NCI-H82 treated with DMSO at 0.1 percent for 48 hours (cell line): ENCODE data around the gene KIF14.

ENCODE experiments used
- DNase-seq: peaks from one replicate; lab custom pipeline; 2025; ENCODE audit not compliant: unreplicated experiment; lab: John Stamatoyannopoulos, UW

The KIF14 gene, protein sequence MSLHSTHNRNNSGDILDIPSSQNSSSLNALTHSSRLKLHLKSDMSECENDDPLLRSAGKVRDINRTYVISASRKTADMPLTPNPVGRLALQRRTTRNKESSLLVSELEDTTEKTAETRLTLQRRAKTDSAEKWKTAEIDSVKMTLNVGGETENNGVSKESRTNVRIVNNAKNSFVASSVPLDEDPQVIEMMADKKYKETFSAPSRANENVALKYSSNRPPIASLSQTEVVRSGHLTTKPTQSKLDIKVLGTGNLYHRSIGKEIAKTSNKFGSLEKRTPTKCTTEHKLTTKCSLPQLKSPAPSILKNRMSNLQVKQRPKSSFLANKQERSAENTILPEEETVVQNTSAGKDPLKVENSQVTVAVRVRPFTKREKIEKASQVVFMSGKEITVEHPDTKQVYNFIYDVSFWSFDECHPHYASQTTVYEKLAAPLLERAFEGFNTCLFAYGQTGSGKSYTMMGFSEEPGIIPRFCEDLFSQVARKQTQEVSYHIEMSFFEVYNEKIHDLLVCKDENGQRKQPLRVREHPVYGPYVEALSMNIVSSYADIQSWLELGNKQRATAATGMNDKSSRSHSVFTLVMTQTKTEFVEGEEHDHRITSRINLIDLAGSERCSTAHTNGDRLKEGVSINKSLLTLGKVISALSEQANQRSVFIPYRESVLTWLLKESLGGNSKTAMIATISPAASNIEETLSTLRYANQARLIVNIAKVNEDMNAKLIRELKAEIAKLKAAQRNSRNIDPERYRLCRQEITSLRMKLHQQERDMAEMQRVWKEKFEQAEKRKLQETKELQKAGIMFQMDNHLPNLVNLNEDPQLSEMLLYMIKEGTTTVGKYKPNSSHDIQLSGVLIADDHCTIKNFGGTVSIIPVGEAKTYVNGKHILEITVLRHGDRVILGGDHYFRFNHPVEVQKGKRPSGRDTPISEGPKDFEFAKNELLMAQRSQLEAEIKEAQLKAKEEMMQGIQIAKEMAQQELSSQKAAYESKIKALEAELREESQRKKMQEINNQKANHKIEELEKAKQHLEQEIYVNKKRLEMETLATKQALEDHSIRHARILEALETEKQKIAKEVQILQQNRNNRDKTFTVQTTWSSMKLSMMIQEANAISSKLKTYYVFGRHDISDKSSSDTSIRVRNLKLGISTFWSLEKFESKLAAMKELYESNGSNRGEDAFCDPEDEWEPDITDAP (N-terminal part only)

DNA sequence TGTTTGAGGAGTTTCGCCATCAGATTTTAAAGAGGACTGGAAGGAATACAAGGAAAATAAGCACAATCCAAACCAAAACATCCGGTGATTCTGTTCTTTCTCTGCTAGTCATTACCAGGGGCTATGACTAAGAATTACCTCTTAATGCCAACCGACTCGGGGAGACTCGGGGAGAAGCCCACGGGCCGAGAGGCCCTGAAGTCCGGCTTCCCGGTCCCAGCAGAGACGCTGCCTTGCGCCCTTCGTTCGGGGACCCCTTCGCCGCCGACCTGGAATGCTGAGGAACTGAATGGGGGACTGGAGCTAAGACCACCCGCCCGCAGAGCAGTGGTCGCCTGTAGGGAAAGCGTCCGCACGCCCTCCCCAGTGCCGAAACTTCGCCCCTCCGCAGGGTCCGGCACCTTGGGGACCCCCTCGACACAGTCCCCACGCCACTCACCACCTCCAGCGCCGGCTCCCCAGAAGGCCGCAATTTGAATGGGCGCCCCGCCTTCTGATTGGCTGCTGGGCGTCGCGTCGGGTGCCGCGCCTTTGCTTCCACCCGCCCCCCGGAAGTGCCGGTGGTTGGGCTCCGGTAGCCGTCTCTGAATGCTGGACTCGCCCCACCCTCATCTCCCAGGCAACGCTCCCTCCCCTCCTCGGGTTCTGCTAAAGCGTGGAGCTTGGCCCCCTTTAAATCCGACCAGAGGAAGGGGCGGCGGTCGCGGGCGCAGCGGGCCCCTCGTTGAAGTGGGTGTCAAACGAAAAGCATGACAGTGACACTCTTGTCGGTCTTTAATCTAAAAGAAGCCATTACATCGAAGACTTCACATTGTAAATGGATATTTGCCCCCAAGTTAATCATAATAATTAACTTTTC lies at the start of gene KIF14:
KIF14 (minus strand) TSS at position 479 of the 859 bp plus-strand sequence. CDS start 2,028 bp downstream, outside the sequence.
- DNase-seq: peak; percentile 92

DNA sequence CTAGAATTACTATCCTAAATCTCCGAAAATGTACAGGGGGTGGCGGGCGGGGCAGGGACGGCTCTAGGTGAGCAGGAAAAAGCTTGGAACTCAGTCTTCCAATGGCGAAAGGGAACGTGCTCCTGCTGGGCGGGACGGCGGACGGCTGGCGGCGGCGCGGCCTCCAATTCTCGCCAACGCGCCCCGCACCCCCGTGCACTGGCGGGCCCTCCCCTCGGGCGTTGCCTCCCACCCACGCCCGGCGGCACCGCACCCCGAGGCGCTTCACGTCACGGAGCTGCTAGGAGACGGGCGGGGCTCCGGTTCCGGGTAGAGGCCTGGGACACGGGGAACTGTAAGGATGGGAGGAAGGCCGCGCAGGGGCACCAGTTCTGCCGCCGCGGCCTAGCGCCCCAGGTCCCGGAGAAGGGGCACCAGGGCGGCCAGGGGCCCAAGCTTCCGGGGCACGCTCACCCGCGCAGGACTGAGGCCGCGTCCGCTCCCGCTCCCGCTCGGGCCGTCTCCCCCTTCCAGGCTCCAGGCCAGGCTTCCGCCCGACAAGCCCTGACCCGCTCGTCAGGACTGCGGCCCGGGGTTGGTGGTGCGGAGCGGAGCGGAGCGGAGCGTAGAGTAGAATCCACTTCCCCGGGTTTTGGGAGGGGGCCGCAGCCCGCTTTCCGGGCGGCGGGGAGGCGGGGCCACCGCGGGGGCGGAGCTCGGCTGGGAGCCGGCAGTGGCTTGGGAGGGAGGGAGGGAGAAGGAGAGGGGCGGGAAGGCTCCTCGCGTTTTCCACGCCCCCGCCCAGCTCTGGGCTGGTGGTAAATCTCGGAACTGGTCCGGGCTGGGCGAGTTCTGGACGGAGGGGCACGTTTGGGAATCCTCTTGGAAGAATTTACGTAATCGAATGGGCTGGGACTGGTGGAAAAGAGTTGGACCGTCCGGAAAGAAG lies 49.0 kb upstream of the KIF14 start, which contains the start of gene DDX59:
DDX59 (minus strand) TSS at position 594 of the 928 bp plus-strand sequence. CDS start 3,167 bp downstream, outside the sequence.
- peak; percentile 96 for DNase-seq

- no peak for DNase-seq
Measured at GRCh38 chr1:200668514-200669313, 48.2 kb upstream of the KIF14 start.

DNA sequence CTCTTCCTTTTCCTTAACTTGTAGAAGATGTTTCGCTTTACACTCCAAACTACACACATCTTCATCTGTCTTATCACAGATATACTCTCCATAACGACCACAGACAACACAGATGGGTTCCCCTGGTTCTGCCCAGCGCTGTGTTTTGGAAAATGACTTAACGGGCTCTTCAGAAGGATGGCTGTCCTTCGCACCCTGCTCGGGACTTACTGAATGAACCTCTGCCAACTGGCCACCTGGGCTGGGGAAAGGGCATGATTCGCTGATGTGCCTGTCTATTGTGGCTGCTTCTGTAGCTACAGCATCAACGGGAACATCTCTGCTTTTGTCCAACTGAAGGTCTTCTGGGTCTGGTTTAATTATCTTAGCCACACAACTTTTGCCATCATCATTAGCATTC lies 45.8 kb upstream of the KIF14 start:
- DNase-seq: no peak

GRCh38 chr1:200665861-200666260 lies 45.3 kb upstream of the KIF14 start:
- no peak for DNase-seq

DNA sequence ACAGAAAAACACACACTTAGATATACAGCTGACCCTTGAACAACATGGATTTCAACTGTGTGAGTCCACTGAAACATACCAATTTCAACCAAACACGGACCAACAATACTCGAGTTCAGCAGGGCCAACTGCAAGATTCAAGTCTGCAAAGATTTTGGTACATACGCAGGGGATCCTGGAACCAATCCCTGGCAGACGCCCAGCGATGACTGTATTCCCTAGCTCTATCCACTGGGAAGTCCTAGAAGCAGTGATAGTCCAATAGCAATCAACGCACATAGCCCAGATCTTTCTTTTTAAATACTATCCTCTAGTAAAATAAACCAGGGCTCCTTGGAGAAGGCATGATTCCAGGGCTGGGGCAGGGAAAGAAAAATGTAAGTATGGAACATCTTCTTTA lies 40.2 kb upstream of the KIF14 start:
- DNase-seq: no peak

DNA sequence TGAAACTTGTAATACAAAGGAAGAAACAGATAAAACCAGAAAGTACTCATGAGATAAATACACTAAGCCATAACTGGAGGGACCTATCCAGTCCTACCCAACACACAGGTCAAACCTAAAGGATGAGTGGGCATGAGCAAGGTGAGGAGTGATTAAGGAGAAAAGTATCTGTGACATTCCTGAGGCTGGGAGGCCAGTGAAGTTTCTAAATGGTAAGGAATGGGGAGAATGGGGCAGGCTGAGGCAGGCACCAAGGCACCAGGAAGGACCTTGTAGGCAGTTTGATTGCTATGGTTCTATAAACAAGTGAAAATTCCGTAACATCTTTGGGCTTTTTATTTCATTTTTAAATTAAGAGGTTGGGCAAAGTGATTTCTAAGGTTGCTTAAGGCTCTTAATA lies 38.7 kb upstream of the KIF14 start:
- no peak for DNase-seq

GRCh38 chr1:200658037-200658818 lies 37.7 kb upstream of the KIF14 start:
- DNase-seq: no peak

DNA sequence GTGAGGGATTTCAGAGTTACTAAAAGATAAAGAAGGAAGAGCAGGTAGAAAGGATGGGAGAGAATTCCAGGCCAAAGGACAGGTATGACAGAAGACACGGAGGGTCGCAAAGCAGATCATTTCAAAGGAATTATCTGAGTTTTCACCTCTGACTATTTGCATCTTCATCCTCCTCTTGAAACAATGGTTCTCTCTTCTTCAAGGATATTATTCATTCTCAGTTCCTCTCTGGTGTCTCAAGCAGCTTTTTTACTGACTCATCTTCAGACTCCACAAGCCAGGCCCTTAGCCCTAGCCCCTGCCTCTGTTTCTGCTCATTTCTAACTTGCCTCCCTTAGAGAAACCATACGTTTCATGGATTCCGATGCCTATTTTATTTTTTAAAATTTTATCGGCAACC lies 34.1 kb upstream of the KIF14 start:
- no peak for DNase-seq

DNA sequence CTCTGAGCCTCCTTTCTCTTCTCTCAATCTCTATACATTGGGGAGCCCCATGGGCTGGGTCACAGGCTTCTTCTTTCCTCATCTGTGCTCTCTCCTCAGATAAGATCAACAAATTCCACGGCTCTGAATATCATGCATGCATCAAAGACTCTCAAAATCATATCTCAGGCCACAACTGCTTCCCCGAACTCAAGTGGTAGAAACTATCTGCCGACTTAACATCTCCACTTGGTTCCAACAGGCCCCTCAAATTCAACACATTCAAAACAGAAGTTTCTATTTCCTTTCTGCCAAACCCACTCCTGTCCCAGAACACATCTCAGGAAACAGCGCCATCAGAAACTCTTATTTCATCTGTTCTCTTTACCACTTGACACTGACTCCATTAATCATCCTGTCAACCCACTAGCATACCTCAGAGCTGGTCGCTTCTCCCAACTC lies 32.5 kb upstream of the KIF14 start:
- DNase-seq: no peak

DNA sequence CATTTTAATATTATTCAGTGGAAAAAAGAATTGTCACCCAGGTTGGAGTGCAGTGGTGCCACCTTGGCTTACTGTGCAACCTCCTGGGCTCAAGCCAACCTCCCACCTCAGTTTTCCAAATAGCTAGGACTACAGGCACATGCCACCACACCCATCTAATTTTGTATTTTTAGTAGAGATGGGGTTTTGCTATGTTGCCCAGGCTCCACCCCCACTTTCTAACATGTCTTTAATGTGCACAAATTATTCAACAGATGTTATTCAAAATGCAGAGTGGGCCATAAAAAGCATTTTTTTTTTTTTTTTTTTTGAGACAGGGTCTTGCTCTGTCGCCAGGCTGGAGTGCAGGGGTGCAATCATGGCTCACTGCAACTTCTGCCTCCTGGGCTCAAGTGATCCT lies 31.8 kb upstream of the KIF14 start:
- DNase-seq: no peak

- DNase-seq: no peak
Measured at GRCh38 chr1:200646515-200646914, 26.0 kb upstream of the KIF14 start.

- DNase-seq: no peak
Measured at GRCh38 chr1:200644021-200644420, 23.5 kb upstream of the KIF14 start.

DNA sequence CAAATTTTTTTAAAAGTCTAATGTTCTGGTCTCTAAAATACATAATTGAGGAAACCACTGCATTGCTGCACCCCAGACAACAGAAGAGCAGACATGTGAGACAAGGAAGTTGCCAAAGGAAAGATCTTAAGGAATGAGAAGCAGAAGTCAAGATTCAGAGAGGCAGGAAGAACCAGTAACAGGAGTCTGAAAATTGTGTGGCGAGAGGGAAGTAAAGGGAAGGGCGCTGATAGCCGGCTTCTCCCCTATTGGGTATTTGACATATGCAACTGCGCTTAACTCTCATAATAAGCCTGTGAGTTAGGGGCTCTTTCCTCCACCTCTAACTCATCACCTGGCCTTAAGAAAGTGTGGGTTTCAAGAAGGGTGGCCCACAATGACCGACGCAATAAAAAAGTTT lies 21.9 kb upstream of the KIF14 start:
- DNase-seq: no peak

- no peak for DNase-seq
Measured at GRCh38 chr1:200640963-200641401, 20.4 kb upstream of the KIF14 start.

DNA sequence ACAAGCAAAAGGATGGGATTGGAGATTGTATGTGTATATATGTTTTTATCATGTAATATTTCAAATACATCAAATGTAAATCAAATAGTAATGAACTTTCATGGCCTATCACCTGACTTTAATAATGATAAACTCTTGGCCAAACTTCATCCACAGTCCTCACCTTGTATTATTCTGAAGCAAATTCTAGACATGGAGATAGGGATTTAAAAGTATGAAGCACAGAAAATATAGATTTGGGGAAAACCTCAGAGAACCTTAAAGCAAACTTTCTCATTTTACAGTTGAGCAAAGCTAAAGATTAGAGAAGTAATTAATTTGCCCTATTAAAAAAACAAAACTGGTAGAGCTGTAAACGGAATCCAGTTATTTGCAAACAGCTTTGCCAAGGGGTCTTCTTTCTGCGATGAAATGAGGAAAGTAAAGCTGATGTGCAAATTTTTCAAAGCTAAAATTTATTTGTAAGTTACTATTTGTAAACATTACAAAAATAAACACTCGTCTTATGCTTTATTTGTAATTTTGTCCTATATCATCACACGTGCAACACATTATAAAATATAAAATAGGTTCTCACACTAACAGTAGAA lies 19.9 kb upstream of the KIF14 start:
- DNase-seq: no peak

GRCh38 chr1:200638073-200638472 lies 17.5 kb upstream of the KIF14 start:
- no peak for DNase-seq
